ENCODE measurements around the gene CDC42EP3. TPM values are rescaled to one million over a fixed set of nuclear protein-coding genes. Genes with fewer than 3 reads are reported as not detected.

Gene CDC42EP3
- total and polyA plus RNA-seq, 2 experiments from 2014 or later: 31.4 TPM

GRCh38 chr2:37672870-37673184 is 1.4 kb upstream of the CDC42EP3 start:
- Mint-ChIP-seq H3K4me3 (peak overlapping the region; percentile 77), H3K36me3 (ENCODE audit: low read depth) (peaks cover 7% of the 10 kb centered on the region; the same call in 2 of the 3 replicates), H3K27me3 (ENCODE audit: insufficient read depth, low read depth, poor library complexity) (peaks cover 17% of the 10 kb centered on the region), H3K9me3 (no peaks in the 10 kb centered on the region; the same call in 1 of the 3 replicates), H3K27ac (peak overlapping the region; percentile 40), H3K4me1 (peaks cover 70% of the 10 kb centered on the region)
- TF ChIP-seq EZH2phosphoT487 (IDR thresholded peaks at IDR 0.05; ENCODE audit: unreplicated experiment): no peak
- no peak for TF ChIP-seq REST (IDR thresholded peaks at IDR 0.05; ENCODE audit: unreplicated experiment)
- TF ChIP-seq ZNF114 (CRISPR knock-in tag; IDR thresholded peaks at IDR 0.05): no peak
- TF ChIP-seq EZH2 (IDR thresholded peaks at IDR 0.05; ENCODE audit: low read depth, unreplicated experiment): no peak
- TF ChIP-seq POLR2AphosphoS5 (IDR thresholded peaks at IDR 0.05; ENCODE audit: low read depth): no peak
- TF ChIP-seq NANOG (IDR thresholded peaks at IDR 0.05; ENCODE audit: borderline replicate concordance): no peak
- no peak for TF ChIP-seq ETS1 (IDR thresholded peaks at IDR 0.05)
- TF ChIP-seq ZNF462 (CRISPR knock-in tag; IDR thresholded peaks at IDR 0.05): no peak
- TF ChIP-seq CREB1 (CRISPR knock-in tag; IDR thresholded peaks at IDR 0.05; ENCODE audit: low read depth): no peak
- no peak for TF ChIP-seq STAT1 (IDR thresholded peaks at IDR 0.05; ENCODE audit: unreplicated experiment)
- Histone ChIP-seq H3K4me1 (ENCODE audit: insufficient read depth) (peaks cover 66% of the 10 kb centered on the region), H3K27ac (ENCODE audit: low read depth) (peak overlapping the region; percentile 75), H3K79me2 (replicated peaks; ENCODE audit: insufficient read depth) (peaks cover 34% of the 10 kb centered on the region), H3K36me3 (ENCODE audit: insufficient read depth) (no peaks in the 10 kb centered on the region), H3K27me3 (ENCODE audit: insufficient read depth) (peaks cover 8% of the 10 kb centered on the region), H2AFZ (peak overlapping the region; percentile 68; the same call in 1 of the 2 replicates), H3K4me3 (peak overlapping the region; percentile 95), H4K20me1 (replicated peaks; ENCODE audit: insufficient read depth) (peaks cover 28% of the 10 kb centered on the region), H3K4me2 (peak overlapping the region; percentile 84), H3K9me2 (ENCODE audit: insufficient read depth) (0 out of 2 replicates have a peak, but pooled peaks cover 3% of the 10 kb centered on the region), H3F3A (replicated peaks; ENCODE audit: low read depth) (no peaks in the 10 kb centered on the region)
- DNase-seq (ENCODE audit: low spot score) (no peak), ATAC-seq (no peak)
